Hepatocyte (in vitro differentiated cells): ENCODE results near the gene DRAXIN. TPM values are rescaled to one million over a fixed set of nuclear protein-coding genes. Genes with fewer than 3 reads are reported as not detected.

Source experiments
- DNase-seq: peaks from one replicate; pipeline ENCODE4 v3.0.0-alpha.2; 2016; ENCODE audit warnings: low spot score
- H2AFZ ChIP-seq: fragments of 200-600 bp; sonication (generic); 2 replicates; pipeline ENCODE4 v1.6.0; 2016; ENCODE audit warnings: antibody characterized with exemption, mild to moderate bottlenecking
- H3K27ac ChIP-seq: fragments of 200-600 bp; sonication (generic); 2 replicates; pipeline ENCODE4 v1.5.1; 2016; ENCODE audit warnings: mild to moderate bottlenecking
- H3K27me3 ChIP-seq: fragments of 200-600 bp; sonication (generic); 2 replicates; pipeline ENCODE4 v1.6.1; 2016
- H3K36me3 ChIP-seq: fragments of 200-600 bp; sonication (generic); replicated peaks from 2 replicates; pipeline ENCODE4 v1.5.1; 2016; ENCODE audit warnings: low read depth; ENCODE audit not compliant: insufficient read depth
- H3K4me1 ChIP-seq: fragments of 200-600 bp; sonication (generic); 2 replicates; pipeline ENCODE4 v1.5.1; 2016; ENCODE audit warnings: mild to moderate bottlenecking, moderate library complexity; ENCODE audit not compliant: insufficient read depth
- H3K4me2 ChIP-seq: fragments of 200-600 bp; sonication (generic); 2 replicates; pipeline ENCODE4 v1.6.0; 2016
- H3K4me3 ChIP-seq: fragments of 200-600 bp; sonication (generic); 2 replicates; pipeline ENCODE4 v1.5.1; 2016; ENCODE audit warnings: mild to moderate bottlenecking
- H3K79me2 ChIP-seq: fragments of 200-600 bp; sonication (generic); 2 replicates; pipeline ENCODE4 v1.6.0; 2017; ENCODE audit warnings: mild to moderate bottlenecking
- H3K9me2 ChIP-seq: fragments of 200-600 bp; sonication (generic); replicated peaks from 2 replicates; pipeline ENCODE4 v1.6.0; 2017; ENCODE audit warnings: mild to moderate bottlenecking; ENCODE audit not compliant: insufficient read depth
- H3K9me3 ChIP-seq: fragments of 200-600 bp; sonication (generic); 2 replicates; pipeline ENCODE4 v1.5.1; 2016; ENCODE audit warnings: low read depth, mild to moderate bottlenecking
- H4K20me1 ChIP-seq: fragments of 200-600 bp; sonication (generic); 2 replicates; pipeline ENCODE4 v1.6.0; 2016; ENCODE audit warnings: mild to moderate bottlenecking; ENCODE audit not compliant: insufficient read depth, poor library complexity, severe bottlenecking
- EZH2 ChIP-seq: fragments of 200-600 bp; sonication (generic); IDR thresholded peaks from 2 replicates; pipeline ENCODE4 v1.6.1; 2016; ENCODE audit warnings: antibody characterized with exemption, mild to moderate bottlenecking, borderline replicate concordance
- EZH2phosphoT487 ChIP-seq: fragments of 200-600 bp; sonication (generic); IDR thresholded peaks from one replicate; pipeline ENCODE4 v1.6.1; 2018; ENCODE audit warnings: antibody characterized with exemption, mild to moderate bottlenecking, low read depth, moderate library complexity; ENCODE audit not compliant: unreplicated experiment, severe bottlenecking
- WGBS: methylation state at CpG from one replicate; pipeline ENCODE4 v1.1.6; 2016; ENCODE audit warnings: low lambda C conversion rate; ENCODE audit errors: missing lambda C conversion rate; 5-methylcytosine and 5-hydroxymethylcytosine counted together
- polyA plus RNA-seq: library from polyadenylated mRNA; unstranded; fragments of >200 nt; fragmentation: Nextera tagmentation; extraction: Ambion mirVana; gene quantifications from 2 replicates; pipeline ENCODE4 v1.2.1, GENCODE V29; 2016
- total RNA-seq: library from RNA; depleted of rRNA; stranded (reverse); fragments of >200 nt; gene quantifications from 2 replicates; pipeline ENCODE4 v1.2.3, GENCODE V29; 2014
- TF ChIP-seq, protein P1 (sequence below): fragments of 200-600 bp; sonication (generic); IDR thresholded peaks from 2 replicates; pipeline ENCODE4 v1.5.1; 2016; ENCODE audit warnings: antibody characterized with exemption, mild to moderate bottlenecking; ENCODE audit not compliant: poor library complexity

The DRAXIN gene
- total and polyA plus RNA-seq, 2 experiments from 2014 or later: 0.60 TPM; not detected in 1

DNA sequence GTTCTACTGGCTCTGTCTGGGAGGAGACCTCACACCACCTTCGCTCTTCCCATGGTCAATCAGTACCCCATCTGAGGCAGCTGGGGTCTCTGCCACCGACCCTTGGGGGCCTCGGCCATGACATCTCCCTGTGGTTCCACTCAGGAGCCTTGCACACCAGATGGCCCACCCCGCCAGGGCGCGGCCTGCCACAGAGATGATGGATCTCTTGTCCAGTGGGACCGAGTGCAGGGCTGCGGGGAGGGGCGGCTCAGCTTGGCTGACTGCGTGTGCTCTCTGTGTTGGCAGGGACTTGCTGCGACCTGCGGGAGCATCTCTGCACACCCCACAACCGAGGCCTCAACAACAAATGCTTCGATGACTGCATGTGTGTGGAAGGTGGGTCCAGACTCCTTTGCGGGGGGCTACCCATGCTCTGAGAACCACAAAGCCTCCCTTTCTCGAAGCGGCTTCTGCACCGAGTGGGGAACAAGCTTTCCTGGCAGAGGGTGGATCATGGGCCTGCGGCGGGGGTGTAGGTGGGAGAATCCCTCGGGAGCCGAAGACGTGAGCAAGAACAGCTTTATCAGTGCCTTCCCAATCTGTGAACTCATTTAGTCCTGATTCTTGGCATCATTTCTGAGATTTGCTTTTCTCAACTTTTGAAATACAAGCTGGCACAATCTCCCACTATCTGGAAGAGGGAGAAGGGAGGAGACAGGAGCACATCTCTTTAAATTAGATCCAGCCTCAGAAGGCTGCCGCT, 23.5 kb downstream of the DRAXIN start:
- Histone ChIP-seq H3K36me3 (no peaks in the 10 kb centered on the region), H3K9me3 (no peaks in the 10 kb centered on the region), H3K9me2 (no peaks in the 10 kb centered on the region), H3K4me3 (no peak overlapping the region), H3K4me2 (no peak overlapping the region), H4K20me1 (no peaks in the 10 kb centered on the region), H3K4me1 (no peaks in the 10 kb centered on the region), H3K27ac (no peak overlapping the region), H2AFZ (no peak overlapping the region), H3K79me2 (no peaks in the 10 kb centered on the region), H3K27me3 (peaks cover 6% of the 10 kb centered on the region)
- no peak for DNase-seq
- TF ChIP-seq EZH2 (no peak), EZH2phosphoT487 (no peak)
- TF ChIP-seq, protein P1, sequence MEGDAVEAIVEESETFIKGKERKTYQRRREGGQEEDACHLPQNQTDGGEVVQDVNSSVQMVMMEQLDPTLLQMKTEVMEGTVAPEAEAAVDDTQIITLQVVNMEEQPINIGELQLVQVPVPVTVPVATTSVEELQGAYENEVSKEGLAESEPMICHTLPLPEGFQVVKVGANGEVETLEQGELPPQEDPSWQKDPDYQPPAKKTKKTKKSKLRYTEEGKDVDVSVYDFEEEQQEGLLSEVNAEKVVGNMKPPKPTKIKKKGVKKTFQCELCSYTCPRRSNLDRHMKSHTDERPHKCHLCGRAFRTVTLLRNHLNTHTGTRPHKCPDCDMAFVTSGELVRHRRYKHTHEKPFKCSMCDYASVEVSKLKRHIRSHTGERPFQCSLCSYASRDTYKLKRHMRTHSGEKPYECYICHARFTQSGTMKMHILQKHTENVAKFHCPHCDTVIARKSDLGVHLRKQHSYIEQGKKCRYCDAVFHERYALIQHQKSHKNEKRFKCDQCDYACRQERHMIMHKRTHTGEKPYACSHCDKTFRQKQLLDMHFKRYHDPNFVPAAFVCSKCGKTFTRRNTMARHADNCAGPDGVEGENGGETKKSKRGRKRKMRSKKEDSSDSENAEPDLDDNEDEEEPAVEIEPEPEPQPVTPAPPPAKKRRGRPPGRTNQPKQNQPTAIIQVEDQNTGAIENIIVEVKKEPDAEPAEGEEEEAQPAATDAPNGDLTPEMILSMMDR: no peak
- 92% methylated on average over 24 of the region's 24 CpGs for WGBS

DNA sequence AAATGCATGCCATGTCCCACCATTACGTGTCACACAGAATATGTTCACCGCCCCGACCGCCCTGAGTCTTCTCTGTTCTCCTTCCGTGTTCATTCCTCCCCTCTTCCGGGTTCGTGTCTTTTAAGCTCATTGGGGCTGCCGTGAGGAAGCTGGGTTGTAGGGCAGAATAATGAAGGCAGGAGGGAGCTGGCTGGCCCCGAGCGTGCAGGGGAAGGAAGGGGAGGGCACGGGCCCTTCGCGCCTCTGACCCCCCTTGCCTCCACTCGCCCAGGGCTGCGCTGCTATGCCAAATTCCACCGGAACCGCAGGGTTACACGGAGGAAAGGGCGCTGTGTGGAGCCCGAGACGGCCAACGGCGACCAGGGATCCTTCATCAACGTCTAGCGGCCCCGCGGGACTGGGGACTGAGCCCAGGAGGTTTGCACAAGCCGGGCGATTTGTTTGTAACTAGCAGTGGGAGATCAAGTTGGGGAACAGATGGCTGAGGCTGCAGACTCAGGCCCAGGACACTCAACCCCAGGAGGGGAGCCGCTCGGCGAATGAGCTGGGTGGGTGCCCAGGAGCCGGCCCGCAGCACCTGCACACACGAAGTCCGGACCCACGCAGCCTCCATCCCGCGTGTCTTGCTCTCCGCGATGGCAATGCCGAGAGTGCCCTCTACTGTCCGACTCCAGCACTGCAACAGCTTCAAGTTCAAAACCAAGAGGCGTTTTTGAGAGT, 28.0 kb downstream of the DRAXIN start:
- H3K36me3 ChIP-seq: no peaks in the 10 kb centered on the region
- peak overlapping the region; percentile 80 for H3K4me2 ChIP-seq
- H3K9me2 ChIP-seq: no peaks in the 10 kb centered on the region
- 31% methylated on average over 44 of the region's 44 CpGs for WGBS
- peak; percentile 83 for DNase-seq
- no peak overlapping the region for H3K27ac ChIP-seq
- H3K27me3 ChIP-seq: peaks cover 6% of the 10 kb centered on the region
- H3K4me3 ChIP-seq: no peak overlapping the region
- H3K9me3 ChIP-seq: no peaks in the 10 kb centered on the region
- no peak overlapping the region for H2AFZ ChIP-seq
- H3K79me2 ChIP-seq: no peaks in the 10 kb centered on the region
- TF ChIP-seq, protein P1: peak; percentile 99
- no peak for TF ChIP-seq EZH2
- H4K20me1 ChIP-seq: no peaks in the 10 kb centered on the region
- H3K4me1 ChIP-seq: no peaks in the 10 kb centered on the region

DNA sequence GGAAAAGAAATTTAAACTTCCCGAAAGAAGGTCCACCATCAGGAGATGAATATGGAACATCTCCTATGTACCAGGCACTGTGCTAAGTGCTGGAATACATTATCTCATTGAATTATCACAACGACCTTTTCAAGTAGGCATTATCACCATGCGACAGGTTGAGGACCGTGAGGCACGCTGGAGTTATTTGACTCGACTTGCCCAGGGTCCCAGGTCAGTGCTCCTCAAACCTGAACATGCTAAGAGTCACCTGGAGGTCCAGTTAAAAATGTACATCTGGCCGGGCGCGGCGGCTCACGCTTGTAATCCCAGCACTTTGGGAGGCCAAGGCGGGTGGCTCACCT, 28.5 kb downstream of the DRAXIN start:
- no peak for TF ChIP-seq EZH2
- Histone ChIP-seq H3K4me3 (no peak overlapping the region), H4K20me1 (no peaks in the 10 kb centered on the region), H3K4me2 (peak overlapping the region; percentile 80), H3K9me3 (no peaks in the 10 kb centered on the region), H3K27me3 (peaks cover 6% of the 10 kb centered on the region), H3K36me3 (no peaks in the 10 kb centered on the region), H3K4me1 (no peaks in the 10 kb centered on the region), H2AFZ (no peak overlapping the region), H3K9me2 (no peaks in the 10 kb centered on the region), H3K27ac (no peak overlapping the region), H3K79me2 (no peaks in the 10 kb centered on the region)
- no peak for DNase-seq
- 86% methylated on average over 12 of the region's 12 CpGs for WGBS

DNA sequence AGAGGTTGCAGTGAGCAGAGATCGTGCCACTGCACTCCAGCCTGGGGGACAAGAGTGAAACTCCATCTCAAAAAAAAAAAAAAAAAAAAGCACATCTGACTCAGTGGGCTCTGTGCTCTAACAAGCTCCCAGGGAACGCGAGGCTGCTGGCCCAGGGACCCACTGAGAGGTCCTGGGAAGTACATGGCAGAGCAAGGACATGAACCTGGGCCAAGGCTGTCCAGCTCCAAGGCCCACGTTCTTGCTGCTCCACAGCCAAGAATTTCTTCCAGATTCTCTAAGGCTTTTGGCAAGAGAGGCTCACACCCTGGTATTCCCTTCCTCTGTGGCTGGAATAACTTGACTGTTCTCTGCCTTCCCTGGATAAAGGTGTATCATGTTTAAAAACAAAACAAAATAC, 29.0 kb downstream of the DRAXIN start:
- Histone ChIP-seq H3K9me3 (no peaks in the 10 kb centered on the region), H3K4me2 (no peak overlapping the region), H3K9me2 (no peaks in the 10 kb centered on the region), H2AFZ (no peak overlapping the region), H4K20me1 (no peaks in the 10 kb centered on the region), H3K4me1 (no peaks in the 10 kb centered on the region), H3K27me3 (peaks cover 6% of the 10 kb centered on the region), H3K79me2 (no peaks in the 10 kb centered on the region), H3K4me3 (no peak overlapping the region), H3K27ac (no peak overlapping the region), H3K36me3 (no peaks in the 10 kb centered on the region)
- no peak for DNase-seq
- WGBS: 77% methylated on average over 4 of the region's 4 CpGs
- TF ChIP-seq EZH2phosphoT487 (no peak), EZH2 (no peak)
- TF ChIP-seq, protein P1: no peak
